Neuronal stem cell (in vitro differentiated cells): ENCODE results near the gene FABP6.

Source experiments
- DNase-seq: peaks from one replicate; pipeline ENCODE4 v3.0.0-alpha.2; 2013; ENCODE audit warnings: low spot score
- H2AFZ ChIP-seq: one replicate; pipeline ENCODE4 v1.6.1; 2013; ENCODE audit warnings: mild to moderate bottlenecking, low read length, inconsistent platforms
- H2AK5ac ChIP-seq: 2 replicates; pipeline ENCODE4 v1.6.1; 2013; ENCODE audit warnings: low read depth, mild to moderate bottlenecking, inconsistent platforms, low read length, moderate library complexity, mixed read lengths
- H2BK120ac ChIP-seq: 2 replicates; pipeline ENCODE4 v1.6.1; 2013; ENCODE audit warnings: low read depth, mild to moderate bottlenecking, inconsistent platforms, low read length, moderate library complexity, mixed read lengths
- H2BK12ac ChIP-seq: one replicate; pipeline ENCODE4 v1.6.1; 2013; ENCODE audit warnings: low read length, inconsistent platforms
- H2BK15ac ChIP-seq: 2 replicates; pipeline ENCODE4 v1.6.1; 2013; ENCODE audit warnings: mild to moderate bottlenecking, low read length, inconsistent platforms, mixed read lengths
- H2BK5ac ChIP-seq: one replicate; pipeline ENCODE4 v1.6.1; 2013; ENCODE audit warnings: inconsistent platforms, mild to moderate bottlenecking, low read length, moderate library complexity
- H3K14ac ChIP-seq: one replicate; pipeline ENCODE4 v1.6.1; 2013; ENCODE audit warnings: low read length, inconsistent platforms
- H3K18ac ChIP-seq: 2 replicates; pipeline ENCODE4 v1.6.1; 2013; ENCODE audit warnings: low read length, inconsistent platforms
- H3K23ac ChIP-seq: 2 replicates; pipeline ENCODE4 v1.6.1; 2013; ENCODE audit warnings: low read depth, mild to moderate bottlenecking, mixed read lengths, low read length, inconsistent platforms; ENCODE audit not compliant: poor library complexity
- H3K27ac ChIP-seq: replicated peaks from 3 replicates; pipeline ENCODE4 v1.5.1; 2013; ENCODE audit warnings: low read length, inconsistent platforms
- H3K27me3 ChIP-seq, 3 experiments: 2 replicates each; pipeline ENCODE4 v1.6.1; 2013; ENCODE audit warnings: low read length in 3 of 3, mild to moderate bottlenecking in 2 of 3, inconsistent platforms in 1 of 3, low read depth in 1 of 3, mixed read lengths in 1 of 3, moderate library complexity in 1 of 3; ENCODE audit not compliant: control insufficient read depth in 3 of 3, insufficient read depth in 3 of 3
- H3K36me3 ChIP-seq, 2 donors: replicated peaks in 1 of 2; 2 replicates each; pipeline ENCODE4 v1.6.1; 2013; ENCODE audit warnings: low read length in 2 of 2; ENCODE audit not compliant: control insufficient read depth in 2 of 2, insufficient read depth in 2 of 2
- H3K4ac ChIP-seq: 2 replicates; pipeline ENCODE4 v1.6.1; 2013; ENCODE audit warnings: inconsistent platforms, mild to moderate bottlenecking, low read length, moderate library complexity
- H3K4me1 ChIP-seq, 2 donors: 1 replicate in 1 of 2; 2 replicates in 1 of 2; pipeline ENCODE4 v1.6.1; 2013; ENCODE audit warnings: low read length in 2 of 2, low read depth in 1 of 2; ENCODE audit not compliant: control insufficient read depth in 2 of 2, insufficient read depth in 1 of 2
- H3K4me2 ChIP-seq: one replicate; pipeline ENCODE4 v1.6.1; 2013; ENCODE audit warnings: mild to moderate bottlenecking, low read length, inconsistent platforms; ENCODE audit not compliant: insufficient read depth, poor library complexity, severe bottlenecking
- H3K4me3 ChIP-seq, 2 donors: 2 replicates each; pipeline ENCODE4 v1.5.1; 2013; ENCODE audit warnings: low read length in 2 of 2, mild to moderate bottlenecking in 2 of 2, inconsistent platforms in 1 of 2, moderate library complexity in 1 of 2
- H3K79me1 ChIP-seq: one replicate; pipeline ENCODE4 v1.6.1; 2013; ENCODE audit warnings: low read depth, mild to moderate bottlenecking, inconsistent platforms, low read length, moderate library complexity
- H3K9ac ChIP-seq: one replicate; pipeline ENCODE4 v1.6.1; 2013; ENCODE audit warnings: mild to moderate bottlenecking, low read depth, low read length, inconsistent platforms; ENCODE audit not compliant: poor library complexity
- H3K9me3 ChIP-seq, 2 donors: replicated peaks in 1 of 2; 2 replicates each; pipeline versions ENCODE3 to v1.6.1; 2013; ENCODE audit warnings: low read length in 2 of 2, mild to moderate bottlenecking in 2 of 2, inconsistent platforms in 1 of 2, low read depth in 1 of 2, mixed read lengths in 1 of 2, moderate library complexity in 1 of 2; ENCODE audit not compliant: control insufficient read depth in 2 of 2, insufficient read depth in 1 of 2
- H4K8ac ChIP-seq: one replicate; pipeline ENCODE4 v1.6.1; 2013; ENCODE audit warnings: low read depth, mild to moderate bottlenecking, inconsistent platforms, low read length, moderate library complexity
- H4K91ac ChIP-seq: one replicate; pipeline ENCODE4 v1.6.1; 2013; ENCODE audit warnings: low read length, low read depth, mild to moderate bottlenecking, inconsistent platforms; ENCODE audit not compliant: poor library complexity
- WGBS, 2 donors: extraction: QIAGEN DNeasy Blood & Tissue Kit; methylation state at CpG; one replicate each; pipeline ENCODE4 v1.1.7; 2013; ENCODE audit warnings: missing lambda C conversion rate in 2 of 2, mixed read lengths in 1 of 2; ENCODE audit not compliant: insufficient read length in 2 of 2, insufficient replicate concordance in 1 of 2; ENCODE audit errors: extremely low coverage in 2 of 2; 5-methylcytosine and 5-hydroxymethylcytosine counted together

The FABP6 gene

GRCh38 chr5:160231783-160232342 is 2.6 kb downstream of the FABP6 start:
- Histone ChIP-seq H3K4me3 (no peak overlapping the region), H2BK15ac (no peak overlapping the region), H3K18ac (no peak overlapping the region), H3K23ac (no peak overlapping the region), H2AK5ac (no peak overlapping the region), H2BK5ac (no peak overlapping the region), H3K27ac (no peak overlapping the region), H3K79me1 (no peaks in the 10 kb centered on the region), H4K8ac (no peak overlapping the region), H3K36me3 (no peaks in the 10 kb centered on the region), H2BK120ac (no peak overlapping the region), H3K14ac (no peak overlapping the region), H3K4me1 (no peaks in the 10 kb centered on the region), H4K91ac (no peak overlapping the region), H3K4ac (no peak overlapping the region), H3K4me2 (no peak overlapping the region), H3K9ac (no peak overlapping the region), H3K27me3 (no peaks in the 10 kb centered on the region), H2AFZ (peak overlapping the region; percentile 57), H2BK12ac (no peak overlapping the region), H3K9me3 (peaks cover 0 to 3% of the 10 kb centered on the region in 2 donors)
- DNase-seq: no peak
- no CpG with 5 or more reads among the region's 10 CpGs for WGBS, 2 donors

GRCh38 chr5:160233215-160233614 is 3.9 kb downstream of the FABP6 start:
- Histone ChIP-seq H3K4me1 (peaks cover 0 to 2% of the 10 kb centered on the region in 2 donors), H3K79me1 (no peaks in the 10 kb centered on the region), H2BK15ac (no peak overlapping the region), H3K18ac (no peak overlapping the region), H3K23ac (no peak overlapping the region), H2BK5ac (no peak overlapping the region), H2AK5ac (no peak overlapping the region), H4K8ac (no peak overlapping the region), H3K14ac (no peak overlapping the region), H3K4me2 (no peak overlapping the region), H2BK120ac (no peak overlapping the region), H3K36me3 (no peaks in the 10 kb centered on the region), H2BK12ac (no peak overlapping the region), H3K4ac (no peak overlapping the region), H3K9me3 (peaks cover 0 to 3% of the 10 kb centered on the region in 2 donors), H3K27ac (no peak overlapping the region), H2AFZ (no peak overlapping the region), H3K27me3 (no peaks in the 10 kb centered on the region), H3K9ac (no peak overlapping the region), H4K91ac (no peak overlapping the region), H3K4me3 (no peak overlapping the region)
- DNase-seq: no peak
- no CpG with 5 or more reads among the region's 5 CpGs for WGBS, 2 donors

GRCh38 chr5:160235731-160236130 is 6.4 kb downstream of the FABP6 start:
- Histone ChIP-seq H4K91ac (no peak overlapping the region), H3K4me3 (no peak overlapping the region), H3K4me1 (peaks cover 5 to 6% of the 10 kb centered on the region in 2 donors), H2AFZ (no peak overlapping the region), H2BK120ac (no peak overlapping the region), H3K9ac (no peak overlapping the region), H4K8ac (no peak overlapping the region), H3K4me2 (no peak overlapping the region), H3K36me3 (no peaks in the 10 kb centered on the region), H2BK15ac (no peak overlapping the region), H3K23ac (no peak overlapping the region), H2AK5ac (no peak overlapping the region), H3K27me3 (no peaks in the 10 kb centered on the region), H3K14ac (no peak overlapping the region), H3K79me1 (no peaks in the 10 kb centered on the region), H3K4ac (no peak overlapping the region), H3K18ac (no peak overlapping the region), H3K27ac (no peak overlapping the region), H2BK5ac (no peak overlapping the region), H3K9me3 (no peaks in the 10 kb centered on the region), H2BK12ac (no peak overlapping the region)
- WGBS, 2 donors: no CpG with 5 or more reads among the region's 5 CpGs
- DNase-seq: no peak

GRCh38 chr5:160237571-160238093 is 8.3 kb downstream of the FABP6 start:
- no peak overlapping the region for H2BK120ac ChIP-seq
- H3K4me3 ChIP-seq: no peak overlapping the region
- H3K4me2 ChIP-seq: no peak overlapping the region
- H3K27ac ChIP-seq: no peak overlapping the region
- H3K9me3 ChIP-seq: no peaks in the 10 kb centered on the region
- no peaks in the 10 kb centered on the region for H3K36me3 ChIP-seq
- H3K23ac ChIP-seq: no peak overlapping the region
- H3K9ac ChIP-seq: no peak overlapping the region
- H4K8ac ChIP-seq: no peak overlapping the region
- no peak overlapping the region for H4K91ac ChIP-seq
- peak overlapping the region; percentile 11 for H2BK15ac ChIP-seq
- peak overlapping the region; percentile 12 for H3K18ac ChIP-seq
- H3K27me3 ChIP-seq: no peaks in the 10 kb centered on the region
- DNase-seq: no peak
- no peak overlapping the region for H2AFZ ChIP-seq
- H3K4ac ChIP-seq: no peak overlapping the region
- WGBS, 2 donors: no CpG with 5 or more reads among the region's 5 CpGs
- no peak overlapping the region for H2BK5ac ChIP-seq
- no peak overlapping the region for H2AK5ac ChIP-seq
- no peak overlapping the region for H2BK12ac ChIP-seq
- H3K14ac ChIP-seq: no peak overlapping the region
- no peaks in the 10 kb centered on the region for H3K79me1 ChIP-seq
- H3K4me1 ChIP-seq: peaks cover 5 to 6% of the 10 kb centered on the region in 2 donors
